ENCODE results near the gene TIGD1. TPM values are rescaled to one million over a fixed set of nuclear protein-coding genes. Genes with fewer than 3 reads are reported as not detected.

Gene TIGD1
- total and polyA plus RNA-seq, 2 experiments from 2014 or later = 7.6 to 9.3 TPM

GRCh38 chr2:232576995-232577394 lies 26.6 kb upstream of the TIGD1 start (continued):
- TF ChIP-seq ZNF462 (CRISPR knock-in tag; IDR thresholded peaks at IDR 0.05) = no peak
- no peak for TF ChIP-seq EZH2phosphoT487 (IDR thresholded peaks at IDR 0.05; ENCODE audit: unreplicated experiment)
- TF ChIP-seq CREB1 (CRISPR knock-in tag; IDR thresholded peaks at IDR 0.05; ENCODE audit: low read depth) = no peak
- TF ChIP-seq EZH2 (IDR thresholded peaks at IDR 0.05; ENCODE audit: low read depth, unreplicated experiment) = no peak
- no peak for TF ChIP-seq NANOG (IDR thresholded peaks at IDR 0.05; ENCODE audit: borderline replicate concordance)
- no peak for TF ChIP-seq JUNB (IDR thresholded peaks at IDR 0.05; ENCODE audit: unreplicated experiment)

- no peaks in the 10 kb centered on the region for H3F3A ChIP-seq (replicated peaks; ENCODE audit: low read depth)
- no peaks in the 10 kb centered on the region for H3K9me2 ChIP-seq (ENCODE audit: insufficient read depth)
- no peak overlapping the region for H3K4me2 ChIP-seq
- Mint-ChIP-seq H3K4me1 (no peaks in the 10 kb centered on the region), H3K27me3 (ENCODE audit: insufficient read depth, low read depth, poor library complexity) (no peaks in the 10 kb centered on the region), H3K9me3 (no peaks in the 10 kb centered on the region), H3K27ac (no peak overlapping the region), H3K36me3 (ENCODE audit: low read depth) (peaks cover 26% of the 10 kb centered on the region), H3K4me3 (no peak overlapping the region)
- H4K20me1 ChIP-seq (replicated peaks; ENCODE audit: insufficient read depth) = no peaks in the 10 kb centered on the region; the same call in 1 of the 2 replicates
- DNase-seq (ENCODE audit: low spot score) (no peak), ATAC-seq (no peak)
- H3K4me3 ChIP-seq = no peak overlapping the region
- TF ChIP-seq, protein P1, sequence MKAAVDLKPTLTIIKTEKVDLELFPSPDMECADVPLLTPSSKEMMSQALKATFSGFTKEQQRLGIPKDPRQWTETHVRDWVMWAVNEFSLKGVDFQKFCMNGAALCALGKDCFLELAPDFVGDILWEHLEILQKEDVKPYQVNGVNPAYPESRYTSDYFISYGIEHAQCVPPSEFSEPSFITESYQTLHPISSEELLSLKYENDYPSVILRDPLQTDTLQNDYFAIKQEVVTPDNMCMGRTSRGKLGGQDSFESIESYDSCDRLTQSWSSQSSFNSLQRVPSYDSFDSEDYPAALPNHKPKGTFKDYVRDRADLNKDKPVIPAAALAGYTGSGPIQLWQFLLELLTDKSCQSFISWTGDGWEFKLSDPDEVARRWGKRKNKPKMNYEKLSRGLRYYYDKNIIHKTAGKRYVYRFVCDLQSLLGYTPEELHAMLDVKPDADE (IDR thresholded peaks at IDR 0.05) = no peak
- no peak overlapping the region for H3K27ac ChIP-seq (ENCODE audit: low read depth)
- no peak overlapping the region for H2AFZ ChIP-seq
- H3K27me3 ChIP-seq (ENCODE audit: insufficient read depth) = no peaks in the 10 kb centered on the region
- no peaks in the 10 kb centered on the region for H3K4me1 ChIP-seq (ENCODE audit: insufficient read depth)
- no peaks in the 10 kb centered on the region for H3K79me2 ChIP-seq (replicated peaks; ENCODE audit: insufficient read depth)
- no peaks in the 10 kb centered on the region; the same call in 1 of the 2 replicates for H3K36me3 ChIP-seq (ENCODE audit: insufficient read depth)
Observed at GRCh38 chr2:232575404-232575746, 25.0 kb upstream of the TIGD1 start.

Data from GM23338 (cell line).